ENCODE measurements around the gene VGF.

GRCh38 chr7:101156866-101157589 is 8.3 kb downstream of the VGF start:
- TF ChIP-seq ZNF274 (IDR thresholded peaks at IDR 0.05; ENCODE audit: low read depth, low read length) (no peak), YY1 (IDR thresholded peaks at IDR 0.05; ENCODE audit: insufficient read depth, insufficient read length) (no peak), SUZ12 (IDR thresholded peaks at IDR 0.05; ENCODE audit: extremely low read depth, insufficient read depth, insufficient read length) (no peak)

Measured in NT2/D1 (cell line).